Measurements from ENCODE around the gene ATF7IP2.
"Not testable (repeated sequence)": the region's sequence is repeated elsewhere in the genome, so short reads cannot be mapped to it uniquely, and the experiment has no call there.

ATF7IP2 gene

GRCh38 chr16:10387188-10387617, 1.3 kb downstream of the ATF7IP2 start:
- H3K9ac ChIP-seq (ENCODE audit: low read length): no peak overlapping the region

DNA sequence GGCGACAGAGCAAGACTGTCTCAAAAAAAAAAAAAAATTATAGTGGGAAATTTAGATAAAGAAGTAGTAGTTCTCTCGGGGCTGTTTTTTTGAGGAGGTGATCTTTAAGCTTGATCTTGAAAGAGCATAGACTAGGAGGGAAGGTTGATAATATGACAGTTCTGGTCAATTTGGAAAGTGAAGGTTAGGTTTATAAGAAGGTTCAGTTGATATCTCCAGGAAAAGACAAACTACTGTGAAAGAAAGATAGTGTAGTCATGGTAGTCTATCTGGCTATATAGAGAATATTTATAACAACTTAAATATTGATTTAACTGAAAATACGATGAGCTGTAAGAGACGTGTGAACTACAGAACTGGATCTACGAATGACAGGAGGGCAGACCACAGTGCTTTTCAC, 3.1 kb downstream of the ATF7IP2 start:
- Histone ChIP-seq H3K4me3 (ENCODE audit: low read length) (no peak overlapping the region), H3K4me1 (ENCODE audit: control insufficient read depth, insufficient read depth, low read length) (no peaks in the 10 kb centered on the region), H3K27me3 (ENCODE audit: control insufficient read depth, insufficient read depth, low read length) (no peaks in the 10 kb centered on the region), H3K9ac (ENCODE audit: low read length) (no peak overlapping the region), H3K36me3 (ENCODE audit: control insufficient read depth, insufficient read depth, low read length) (no peaks in the 10 kb centered on the region), H3K9me3 (ENCODE audit: control insufficient read depth, low read length) (no peaks in the 10 kb centered on the region)

More at GRCh38 chr16:10387188-10387617, 1.3 kb downstream of the ATF7IP2 start:
- H3K4me3 ChIP-seq (ENCODE audit: low read length): peak overlapping the region; percentile 66
- H3K27me3 ChIP-seq (ENCODE audit: control insufficient read depth, insufficient read depth, low read length): no peaks in the 10 kb centered on the region
- H3K4me1 ChIP-seq (ENCODE audit: control insufficient read depth, insufficient read depth, low read length): no peaks in the 10 kb centered on the region
- H3K36me3 ChIP-seq (ENCODE audit: control insufficient read depth, insufficient read depth, low read length): no peaks in the 10 kb centered on the region
- H3K9me3 ChIP-seq (ENCODE audit: control insufficient read depth, low read length): no peaks in the 10 kb centered on the region

DNA sequence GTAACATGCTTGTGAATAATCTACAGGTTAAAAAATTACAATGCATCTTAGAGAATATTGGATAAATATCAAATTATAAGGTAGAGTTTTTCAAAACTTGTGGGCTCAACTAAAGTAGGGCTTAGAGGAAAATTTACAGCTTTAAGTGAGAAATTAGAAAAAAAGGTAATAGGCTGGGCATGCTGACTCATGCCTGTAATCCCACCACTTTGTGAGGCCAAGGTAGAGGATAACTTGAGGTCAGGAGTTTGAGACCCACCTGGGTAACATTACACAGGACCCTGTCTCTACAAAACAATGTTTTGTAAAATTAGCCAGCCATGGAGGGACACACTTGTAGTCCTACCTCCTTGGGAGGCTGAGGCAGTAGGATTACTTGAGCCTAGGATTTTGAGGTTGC, 4.5 kb downstream of the ATF7IP2 start:
- no peaks in the 10 kb centered on the region for H3K9me3 ChIP-seq (ENCODE audit: control insufficient read depth, low read length)
- no peaks in the 10 kb centered on the region for H3K36me3 ChIP-seq (ENCODE audit: control insufficient read depth, insufficient read depth, low read length)
- H3K27me3 ChIP-seq (ENCODE audit: control insufficient read depth, insufficient read depth, low read length): no peaks in the 10 kb centered on the region
- no peak overlapping the region for H3K9ac ChIP-seq (ENCODE audit: low read length)
- no peak overlapping the region for H3K4me3 ChIP-seq (ENCODE audit: low read length)
- no peaks in the 10 kb centered on the region for H3K4me1 ChIP-seq (ENCODE audit: control insufficient read depth, insufficient read depth, low read length)

DNA sequence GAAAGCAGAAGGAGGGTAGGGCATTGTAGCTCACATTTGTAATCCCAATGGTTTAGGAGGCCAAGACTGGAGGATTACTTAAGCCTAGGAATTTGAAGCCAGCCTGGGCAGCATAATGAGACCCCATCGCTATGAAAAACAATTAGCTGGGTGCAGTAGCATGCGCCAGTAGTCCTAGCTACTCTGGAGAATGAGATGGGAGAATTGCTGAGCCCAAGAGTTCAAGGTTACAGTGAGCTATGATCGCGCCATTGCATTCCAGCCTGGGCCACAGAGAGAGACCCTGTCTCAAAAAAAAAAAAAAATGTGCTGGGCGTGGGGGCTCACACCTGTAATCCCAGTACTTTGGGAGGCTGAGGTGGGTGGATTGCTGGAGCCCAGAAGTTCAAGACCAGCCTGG, 5.0 kb downstream of the ATF7IP2 start:
- Histone ChIP-seq H3K9ac (ENCODE audit: low read length) (no peak overlapping the region), H3K27me3 (ENCODE audit: control insufficient read depth, insufficient read depth, low read length) (no peaks in the 10 kb centered on the region), H3K4me1 (ENCODE audit: control insufficient read depth, insufficient read depth, low read length) (no peaks in the 10 kb centered on the region), H3K9me3 (ENCODE audit: control insufficient read depth, low read length) (no peaks in the 10 kb centered on the region), H3K4me3 (ENCODE audit: low read length) (no peak overlapping the region), H3K36me3 (ENCODE audit: control insufficient read depth, insufficient read depth, low read length) (no peaks in the 10 kb centered on the region)

DNA sequence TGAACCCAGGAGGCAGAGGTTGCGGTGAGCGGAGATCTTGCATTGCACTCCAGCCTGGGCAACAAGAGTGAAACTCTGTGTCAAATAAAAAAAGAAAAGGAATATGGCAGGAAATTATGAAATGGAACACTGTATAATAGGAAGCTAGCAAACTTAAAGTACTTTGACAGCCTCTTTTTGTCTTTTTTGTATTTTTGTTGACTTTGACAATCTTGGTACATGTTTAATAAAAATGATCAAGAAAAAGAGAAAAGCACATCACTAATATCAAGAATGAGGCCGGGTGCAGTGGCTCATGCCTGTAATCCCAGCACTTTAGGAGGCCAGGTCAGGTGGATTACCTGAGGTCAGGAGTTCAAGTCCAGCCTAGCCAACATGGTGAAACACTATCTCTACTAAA, 5.5 kb downstream of the ATF7IP2 start:
- Histone ChIP-seq H3K4me3 (ENCODE audit: low read length) (no peak overlapping the region), H3K36me3 (ENCODE audit: control insufficient read depth, insufficient read depth, low read length) (no peaks in the 10 kb centered on the region), H3K27me3 (ENCODE audit: control insufficient read depth, insufficient read depth, low read length) (no peaks in the 10 kb centered on the region), H3K4me1 (ENCODE audit: control insufficient read depth, insufficient read depth, low read length) (no peaks in the 10 kb centered on the region), H3K9me3 (ENCODE audit: control insufficient read depth, low read length) (no peaks in the 10 kb centered on the region), H3K9ac (ENCODE audit: low read length) (no peak overlapping the region)

DNA sequence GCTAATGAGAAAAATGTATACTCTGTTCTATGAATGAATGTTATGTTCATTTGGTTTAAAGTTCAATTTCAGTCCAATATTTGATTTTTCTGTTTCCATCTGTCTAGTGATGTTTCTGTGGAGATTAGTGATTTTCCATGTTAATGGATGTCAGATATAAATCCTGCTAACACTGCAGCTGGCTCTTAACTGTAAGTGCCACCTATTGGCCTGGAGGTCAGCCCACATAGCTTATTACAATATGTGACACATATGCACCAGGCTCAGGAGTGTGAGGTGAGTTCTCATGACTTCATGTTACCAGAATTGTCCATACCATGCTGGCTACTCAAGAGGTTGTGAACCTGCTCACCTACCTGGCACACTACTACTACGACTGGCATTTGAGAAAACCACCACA, 17.1 kb downstream of the ATF7IP2 start:
- no peak overlapping the region for H3K9ac ChIP-seq (ENCODE audit: low read length)
- H3K27me3 ChIP-seq (ENCODE audit: control insufficient read depth, insufficient read depth, low read length): no peaks in the 10 kb centered on the region
- H3K4me1 ChIP-seq (ENCODE audit: control insufficient read depth, insufficient read depth, low read length): no peaks in the 10 kb centered on the region
- no peaks in the 10 kb centered on the region for H3K36me3 ChIP-seq (ENCODE audit: control insufficient read depth, insufficient read depth, low read length)
- H3K9me3 ChIP-seq (ENCODE audit: control insufficient read depth, low read length): no peaks in the 10 kb centered on the region
- H3K4me3 ChIP-seq (ENCODE audit: low read length): no peak overlapping the region

- peaks cover 12% of the 10 kb centered on the region for H3K9me3 ChIP-seq (ENCODE audit: control insufficient read depth, low read length)
- H3K9ac ChIP-seq (ENCODE audit: low read length): no peak overlapping the region
- H3K4me3 ChIP-seq (ENCODE audit: low read length): no peak overlapping the region
- no peaks in the 10 kb centered on the region for H3K36me3 ChIP-seq (ENCODE audit: control insufficient read depth, insufficient read depth, low read length)
- no peaks in the 10 kb centered on the region for H3K4me1 ChIP-seq (ENCODE audit: control insufficient read depth, insufficient read depth, low read length)
- H3K27me3 ChIP-seq (ENCODE audit: control insufficient read depth, insufficient read depth, low read length): no peaks in the 10 kb centered on the region
Measured at GRCh38 chr16:10405386-10405939, 19.6 kb downstream of the ATF7IP2 start.

GRCh38 chr16:10408824-10409381, 23.0 kb downstream of the ATF7IP2 start:
- H3K9ac ChIP-seq (ENCODE audit: low read length): no peak overlapping the region
- no peak overlapping the region for H3K4me3 ChIP-seq (ENCODE audit: low read length)
- no peaks in the 10 kb centered on the region for H3K36me3 ChIP-seq (ENCODE audit: control insufficient read depth, insufficient read depth, low read length)
- H3K9me3 ChIP-seq (ENCODE audit: control insufficient read depth, low read length): peaks cover 19% of the 10 kb centered on the region
- no peaks in the 10 kb centered on the region for H3K27me3 ChIP-seq (ENCODE audit: control insufficient read depth, insufficient read depth, low read length)
- no peaks in the 10 kb centered on the region for H3K4me1 ChIP-seq (ENCODE audit: control insufficient read depth, insufficient read depth, low read length)

- not testable (repeated sequence) for H3K4me3 ChIP-seq (ENCODE audit: low read length); H3K27me3 ChIP-seq (ENCODE audit: control insufficient read depth, insufficient read depth, low read length); H3K9ac ChIP-seq (ENCODE audit: low read length); H3K4me1 ChIP-seq (ENCODE audit: control insufficient read depth, insufficient read depth, low read length); H3K36me3 ChIP-seq (ENCODE audit: control insufficient read depth, insufficient read depth, low read length)
- H3K9me3 ChIP-seq (ENCODE audit: control insufficient read depth, low read length): peaks cover 20% of the 10 kb centered on the region
Measured at GRCh38 chr16:10409713-10410112, 23.9 kb downstream of the ATF7IP2 start.

DNA sequence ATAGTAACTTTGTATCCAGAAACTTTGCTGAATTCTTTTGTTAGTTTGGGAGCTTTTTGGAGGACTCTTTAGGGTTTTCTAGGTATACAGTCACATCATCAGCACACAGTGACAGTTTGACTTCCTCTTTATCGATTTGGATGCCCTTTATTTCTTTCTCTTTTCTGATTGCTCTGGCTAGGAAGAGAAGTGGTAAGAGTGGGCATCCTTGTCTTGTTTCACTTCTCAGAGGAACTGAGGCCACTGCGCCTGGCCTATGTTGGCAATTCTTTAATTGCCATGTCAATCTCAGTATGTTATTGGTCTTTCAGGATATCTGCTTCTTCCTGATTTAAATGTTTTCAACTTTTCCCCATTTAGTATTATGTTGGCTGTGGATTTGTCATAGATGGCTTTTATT, 24.6 kb downstream of the ATF7IP2 start:
- Histone ChIP-seq H3K9ac (ENCODE audit: low read length) (no peak overlapping the region), H3K4me1 (ENCODE audit: control insufficient read depth, insufficient read depth, low read length) (no peaks in the 10 kb centered on the region), H3K9me3 (ENCODE audit: control insufficient read depth, low read length) (peaks cover 20% of the 10 kb centered on the region), H3K4me3 (ENCODE audit: low read length) (no peak overlapping the region), H3K36me3 (ENCODE audit: control insufficient read depth, insufficient read depth, low read length) (no peaks in the 10 kb centered on the region), H3K27me3 (ENCODE audit: control insufficient read depth, insufficient read depth, low read length) (no peaks in the 10 kb centered on the region)

DNA sequence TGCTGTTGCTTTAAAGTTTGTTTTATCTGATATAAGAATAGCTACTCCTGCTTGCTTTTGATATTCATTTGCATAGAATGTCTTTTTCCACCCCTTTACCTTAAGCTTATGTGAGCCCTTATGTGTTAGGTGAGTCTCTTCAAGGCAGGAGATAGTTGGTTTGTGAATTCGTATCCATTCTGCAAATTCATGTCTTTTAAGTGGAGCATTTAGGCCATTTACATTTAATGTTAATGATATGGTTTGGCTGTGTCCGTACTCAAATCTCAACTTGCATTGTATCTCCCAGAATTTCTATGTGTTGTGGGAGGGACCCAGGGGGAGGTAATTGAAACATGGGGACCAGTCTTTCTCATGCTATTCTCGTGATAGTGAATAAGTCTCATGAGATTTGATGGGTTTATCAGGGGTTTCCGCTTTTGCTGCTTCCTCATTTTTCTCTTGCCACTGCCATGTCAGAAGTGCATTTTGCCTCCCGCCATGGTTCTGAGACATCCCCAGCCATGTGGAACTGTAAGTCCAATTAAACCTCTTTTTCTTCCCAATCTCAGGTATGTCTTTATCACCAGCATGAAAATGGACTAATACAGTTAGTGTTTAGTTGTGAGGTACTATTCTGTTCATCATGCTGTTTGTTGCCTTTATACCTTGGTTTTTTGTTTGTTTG, 27.2 kb downstream of the ATF7IP2 start:
- no peak overlapping the region for H3K9ac ChIP-seq (ENCODE audit: low read length)
- H3K4me1 ChIP-seq (ENCODE audit: control insufficient read depth, insufficient read depth, low read length): no peaks in the 10 kb centered on the region
- no peak overlapping the region for H3K4me3 ChIP-seq (ENCODE audit: low read length)
- H3K36me3 ChIP-seq (ENCODE audit: control insufficient read depth, insufficient read depth, low read length): no peaks in the 10 kb centered on the region
- H3K27me3 ChIP-seq (ENCODE audit: control insufficient read depth, insufficient read depth, low read length): no peaks in the 10 kb centered on the region
- peaks cover 20% of the 10 kb centered on the region for H3K9me3 ChIP-seq (ENCODE audit: control insufficient read depth, low read length)

DNA sequence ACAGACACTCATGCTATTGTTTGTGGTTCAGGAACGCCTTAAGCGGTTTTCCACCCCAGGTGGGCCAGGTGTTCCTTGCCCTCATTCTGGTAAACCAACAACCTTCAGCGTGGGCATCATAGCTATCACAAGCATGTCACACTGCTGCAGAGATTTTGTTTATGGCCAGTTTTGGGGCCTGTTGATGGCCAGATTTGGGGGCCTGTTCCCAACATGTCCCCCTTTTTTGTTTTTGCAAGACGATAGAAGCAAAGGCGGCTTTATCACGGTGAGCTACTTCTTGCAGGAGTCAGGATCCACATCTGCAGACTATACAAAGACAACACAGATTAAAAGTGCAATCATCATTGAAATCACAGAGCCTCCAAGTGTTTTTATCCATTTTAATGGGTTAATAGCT, 32.3 kb downstream of the ATF7IP2 start:
- H3K4me1 ChIP-seq (ENCODE audit: control insufficient read depth, insufficient read depth, low read length); H3K9me3 ChIP-seq (ENCODE audit: control insufficient read depth, low read length); H3K4me3 ChIP-seq (ENCODE audit: low read length); H3K9ac ChIP-seq (ENCODE audit: low read length); H3K36me3 ChIP-seq (ENCODE audit: control insufficient read depth, insufficient read depth, low read length); H3K27me3 ChIP-seq (ENCODE audit: control insufficient read depth, insufficient read depth, low read length): not testable (repeated sequence)
